A549 (cell line): ENCODE results near the gene SCN5A. TPM values are rescaled to one million over a fixed set of nuclear protein-coding genes. Genes with fewer than 3 reads are reported as not detected.

Source experiments
- ATAC-seq, 2 experiments: fragments of 200-7000 bp in 1 of 2; fragments of >200 bp in 1 of 2; cut with Nextera tagmentation in 1 of 2; cut with Tn5 transposase in 1 of 2; 3 replicates each; pipeline versions ENCODE4 v1.8.0 to v1.9.1; 2018 to 2020; ENCODE audit warnings: mild to moderate bottlenecking in 1 of 2, moderate library complexity in 1 of 2
- CTCF ChIA-PET: fragments of 300-600 bp; sonication (Branson Sonifier 250); formaldehyde crosslinking; extraction: SDS; loops from one replicate; lab custom pipeline; 2021; ENCODE audit warnings: antibody characterized with exemption, inconsistent platforms; lab: Yijun Ruan, JAX
- POLR2A ChIA-PET: fragments of 350-600 bp; formaldehyde crosslinking; extraction: SDS; loops from one replicate; lab custom pipeline; 2021; ENCODE audit warnings: antibody characterized with exemption, inconsistent platforms; lab: Yijun Ruan, JAX
- DNase-seq, 2 experiments: peaks; one replicate each; pipeline versions ENCODE4 v3.0.0 to v3.0.0-alpha.2; 2011 to 2016; ENCODE audit warnings: low read depth in 1 of 2, low spot score in 1 of 2
- FAIRE-seq: peaks from 2 replicates; lab custom pipeline; 2011; peaks lifted over from hg19 to GRCh38; lab: Jason Lieb, UNC
- H3K27ac ChIP-seq, 2 experiments: fragments of >200 bp; sonication (Bioruptor Twin); formaldehyde crosslinking; 3 replicates each; pipeline ENCODE4 v1.5.1; 2016 to 2017
- H3K4me1 ChIP-seq: fragments of >200 bp; sonication (Bioruptor Twin); formaldehyde crosslinking; 3 replicates; pipeline ENCODE4 v1.6.1; 2016
- H3K4me2 ChIP-seq: fragments of >200 bp; sonication (Bioruptor Twin); formaldehyde crosslinking; 3 replicates; pipeline ENCODE4 v1.6.1; 2016
- H3K4me3 ChIP-seq: fragments of >200 bp; sonication (Bioruptor Twin); formaldehyde crosslinking; 3 replicates; pipeline ENCODE4 v1.5.1; 2016
- H3K9me3 ChIP-seq: fragments of >200 bp; sonication (Bioruptor Twin); formaldehyde crosslinking; 3 replicates; pipeline ENCODE4 v1.6.1; 2016
- BHLHE40 ChIP-seq: IDR thresholded peaks from 2 replicates; pipeline ENCODE4 v1.6.1; 2012; ENCODE audit warnings: low read depth, low read length, inconsistent platforms
- CBX2 ChIP-seq: fragments of 200-600 bp; sonication (generic); IDR thresholded peaks from 2 replicates; pipeline ENCODE4 v1.6.1; 2016; ENCODE audit warnings: low read depth, mild to moderate bottlenecking, borderline replicate concordance
- CEBPB ChIP-seq, 2 experiments: fragments of >200 bp in 1 of 2; sonication (Bioruptor Twin) in 1 of 2; formaldehyde crosslinking in 1 of 2; IDR thresholded peaks; 2 replicates each; pipeline ENCODE4 v1.6.1; 2012 to 2016
- CTCF ChIP-seq: fragments of >200 bp; sonication (Bioruptor Twin); formaldehyde crosslinking; IDR thresholded peaks from 3 replicates; pipeline ENCODE4 v1.5.1; 2016
- FOSL2 ChIP-seq, 2 experiments: fragments of 450-650 bp in 1 of 2; fragments of >200 bp in 1 of 2; sonication (Bioruptor Twin) in 1 of 2; formaldehyde crosslinking; IDR thresholded peaks; 2 replicates each; pipeline versions ENCODE4 v1.5.0 to v1.6.1; 2016 to 2020; ENCODE audit warnings: mild to moderate bottlenecking in 1 of 2, moderate library complexity in 1 of 2
- FOXS1 ChIP-seq: fragments of 250-450 bp; sonication (Bioruptor Pico); IDR thresholded peaks from 2 replicates; pipeline ENCODE4 v1.5.0; 2020; ENCODE audit warnings: mild to moderate bottlenecking, moderate library complexity
- HEYL ChIP-seq: fragments of 250-450 bp; sonication (Bioruptor Pico); IDR thresholded peaks from 2 replicates; pipeline ENCODE4 v1.8.0; 2021; ENCODE audit warnings: mild to moderate bottlenecking, moderate library complexity
- HOXB5 ChIP-seq: fragments of 250-450 bp; sonication (Bioruptor Pico); IDR thresholded peaks from 2 replicates; pipeline ENCODE4 v1.5.0; 2020; ENCODE audit warnings: mild to moderate bottlenecking, moderate library complexity
- RARB ChIP-seq: fragments of 250-450 bp; sonication (Bioruptor Pico); IDR thresholded peaks from 2 replicates; pipeline ENCODE4 v1.8.0; 2021; ENCODE audit warnings: mild to moderate bottlenecking, moderate library complexity
- RFX5 ChIP-seq: fragments of 450-650 bp; IDR thresholded peaks from 2 replicates; pipeline ENCODE4 v1.7.1; 2014; ENCODE audit warnings: antibody characterized with exemption, mild to moderate bottlenecking, moderate library complexity
- SMC3 ChIP-seq: fragments of >200 bp; sonication (Bioruptor Twin); formaldehyde crosslinking; IDR thresholded peaks from 3 replicates; pipeline ENCODE4 v1.6.1; 2018; ENCODE audit warnings: inconsistent platforms
- TFCP2L1 ChIP-seq: fragments of 250-450 bp; sonication (Bioruptor Pico); IDR thresholded peaks from 2 replicates; pipeline ENCODE4 v1.5.0; 2021; ENCODE audit warnings: mild to moderate bottlenecking
- ZSCAN20 ChIP-seq: fragments of 250-450 bp; sonication (Bioruptor Pico); IDR thresholded peaks from 2 replicates; pipeline ENCODE4 v1.8.0; 2022; ENCODE audit warnings: mild to moderate bottlenecking, moderate library complexity
- WGBS: methylation state at CpG from one replicate; pipeline ENCODE4 v1.1.6; 2017; ENCODE audit errors: missing lambda C conversion rate; 5-methylcytosine and 5-hydroxymethylcytosine counted together
- polyA plus RNA-seq, 4 experiments: library from polyadenylated mRNA; depleted of rRNA in 3 of 4; stranded (reverse); fragments of >200 nt; fragmentation: RNase III in 1 of 4; extraction: RNeasy Plus Mini Kit Qiagen cat#74134 plus additional on column Dnase treatment in 1 of 4; gene quantifications; 2 replicates in 3 of 4; 3 replicates in 1 of 4; pipeline ENCODE4 v1.2.3, GENCODE V29; 2011 to 2017
- TF ChIP-seq, protein P1 (sequence below): fragments of 200-600 bp; sonication (generic); IDR thresholded peaks from 2 replicates; pipeline ENCODE4 v1.6.1; 2016; ENCODE audit warnings: antibody characterized with exemption, mild to moderate bottlenecking, moderate library complexity
- TF ChIP-seq, protein P2 (sequence below): fragments of >200 bp; sonication (Bioruptor Twin); formaldehyde crosslinking; IDR thresholded peaks from 2 replicates; pipeline ENCODE4 v1.6.1; 2016
- TF ChIP-seq, protein P3 (sequence below): IDR thresholded peaks from 2 replicates; pipeline ENCODE4 v1.6.1; 2012
- TF ChIP-seq, protein P4 (sequence below): fragments of 150-350 bp; IDR thresholded peaks from 2 replicates; pipeline ENCODE4 v1.6.1; 2014; ENCODE audit warnings: low read depth, mild to moderate bottlenecking, low read length
- TF ChIP-seq, protein P5 (sequence below): fragments of 450-650 bp; IDR thresholded peaks from 2 replicates; pipeline ENCODE4 v1.6.1; 2014; ENCODE audit warnings: antibody characterized with exemption

The SCN5A gene
- polyA plus RNA-seq, 2 of the 4 experiments (the other 2 are of a cell fraction), result 0.09 to 0.19 TPM

- TF ChIP-seq, protein P1, sequence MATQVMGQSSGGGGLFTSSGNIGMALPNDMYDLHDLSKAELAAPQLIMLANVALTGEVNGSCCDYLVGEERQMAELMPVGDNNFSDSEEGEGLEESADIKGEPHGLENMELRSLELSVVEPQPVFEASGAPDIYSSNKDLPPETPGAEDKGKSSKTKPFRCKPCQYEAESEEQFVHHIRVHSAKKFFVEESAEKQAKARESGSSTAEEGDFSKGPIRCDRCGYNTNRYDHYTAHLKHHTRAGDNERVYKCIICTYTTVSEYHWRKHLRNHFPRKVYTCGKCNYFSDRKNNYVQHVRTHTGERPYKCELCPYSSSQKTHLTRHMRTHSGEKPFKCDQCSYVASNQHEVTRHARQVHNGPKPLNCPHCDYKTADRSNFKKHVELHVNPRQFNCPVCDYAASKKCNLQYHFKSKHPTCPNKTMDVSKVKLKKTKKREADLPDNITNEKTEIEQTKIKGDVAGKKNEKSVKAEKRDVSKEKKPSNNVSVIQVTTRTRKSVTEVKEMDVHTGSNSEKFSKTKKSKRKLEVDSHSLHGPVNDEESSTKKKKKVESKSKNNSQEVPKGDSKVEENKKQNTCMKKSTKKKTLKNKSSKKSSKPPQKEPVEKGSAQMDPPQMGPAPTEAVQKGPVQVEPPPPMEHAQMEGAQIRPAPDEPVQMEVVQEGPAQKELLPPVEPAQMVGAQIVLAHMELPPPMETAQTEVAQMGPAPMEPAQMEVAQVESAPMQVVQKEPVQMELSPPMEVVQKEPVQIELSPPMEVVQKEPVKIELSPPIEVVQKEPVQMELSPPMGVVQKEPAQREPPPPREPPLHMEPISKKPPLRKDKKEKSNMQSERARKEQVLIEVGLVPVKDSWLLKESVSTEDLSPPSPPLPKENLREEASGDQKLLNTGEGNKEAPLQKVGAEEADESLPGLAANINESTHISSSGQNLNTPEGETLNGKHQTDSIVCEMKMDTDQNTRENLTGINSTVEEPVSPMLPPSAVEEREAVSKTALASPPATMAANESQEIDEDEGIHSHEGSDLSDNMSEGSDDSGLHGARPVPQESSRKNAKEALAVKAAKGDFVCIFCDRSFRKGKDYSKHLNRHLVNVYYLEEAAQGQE, result no peak
- TF ChIP-seq, protein P2, sequence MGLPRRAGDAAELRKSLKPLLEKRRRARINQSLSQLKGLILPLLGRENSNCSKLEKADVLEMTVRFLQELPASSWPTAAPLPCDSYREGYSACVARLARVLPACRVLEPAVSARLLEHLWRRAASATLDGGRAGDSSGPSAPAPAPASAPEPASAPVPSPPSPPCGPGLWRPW, result no peak
These were observed 106.8 kb downstream of the SCN5A start (continued) for GRCh38 chr3:38542401-38543298.

DNA sequence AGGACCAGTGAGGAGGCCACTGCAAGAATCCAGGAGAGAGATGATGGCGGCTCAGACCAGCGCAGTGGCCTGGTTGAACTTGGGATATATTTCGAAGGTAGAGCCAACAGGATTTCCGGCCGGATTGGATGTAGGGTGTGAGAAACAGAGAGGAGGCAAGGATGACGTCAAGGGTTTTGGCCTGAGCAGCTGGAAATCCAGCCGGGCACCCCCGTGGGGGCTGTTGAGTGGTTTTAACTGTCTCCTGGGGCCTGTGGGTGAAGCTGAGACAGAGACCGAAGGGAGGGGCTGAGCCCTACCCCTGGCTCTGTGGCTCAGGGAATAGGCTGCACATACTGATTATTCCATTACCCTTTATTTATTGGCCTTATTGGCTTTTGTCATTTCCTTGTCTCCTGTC is 107.7 kb downstream of the SCN5A start:
- no peak for ATAC-seq
- H3K9me3 ChIP-seq, result no peaks in the 10 kb centered on the region
- WGBS, result 83% methylated on average over 9 of the region's 9 CpGs
- CTCF ChIA-PET, result interaction anchor here (0.6 to 1.2 kb wide), 3 partner anchors 10 to 21 kb away, joined by 3 to 7 read pairs (median 3); no protein-coding TSS in a partner anchor
- no peak for FAIRE-seq
- H3K4me2 ChIP-seq, result no peak overlapping the region
- POLR2A ChIA-PET, result no interaction called here
- TF ChIP-seq HOXB5, result no peak
- no peak for TF ChIP-seq FOXS1 (CRISPR knock-in tag)
- no peak for TF ChIP-seq CBX2
- TF ChIP-seq ZSCAN20 (CRISPR knock-in tag), result no peak
- TF ChIP-seq, protein P3, sequence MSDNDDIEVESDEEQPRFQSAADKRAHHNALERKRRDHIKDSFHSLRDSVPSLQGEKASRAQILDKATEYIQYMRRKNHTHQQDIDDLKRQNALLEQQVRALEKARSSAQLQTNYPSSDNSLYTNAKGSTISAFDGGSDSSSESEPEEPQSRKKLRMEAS, result no peak
- TF ChIP-seq HEYL, result no peak
- TF ChIP-seq, protein P2, result no peak
- no peak for TF ChIP-seq RFX5
- no peak for TF ChIP-seq CEBPB (IDR thresholded peaks at IDR 0.05)
- no peaks in the 10 kb centered on the region for H3K4me1 ChIP-seq
- H3K27ac ChIP-seq, result no peak overlapping the region
- DNase-seq, result no peak
- H3K4me3 ChIP-seq, result no peak overlapping the region

GRCh38 chr3:38538773-38539353 is 110.6 kb downstream of the SCN5A start:
- 87% methylated on average over 8 of the region's 8 CpGs for WGBS
- no peak overlapping the region for H3K4me2 ChIP-seq
- no peak for ATAC-seq
- H3K9me3 ChIP-seq, result peaks cover 6% of the 10 kb centered on the region; the same call in 2 of the 3 replicates
- H3K27ac ChIP-seq, result no peak overlapping the region
- DNase-seq, result no peak
- H3K4me1 ChIP-seq, result no peaks in the 10 kb centered on the region
- H3K4me3 ChIP-seq, result no peak overlapping the region
- ChIA-PET POLR2A (no interaction called here), CTCF (interaction anchor here (1.2 to 2.7 kb wide), 3 partner anchors 17 to 461 kb away, joined by 4 to 9 read pairs (median 8); no protein-coding TSS in a partner anchor)
- no peak for FAIRE-seq
- TF ChIP-seq RARB, result no peak
- no peak for TF ChIP-seq CTCF
- TF ChIP-seq TFCP2L1 (CRISPR knock-in tag), result no peak
- TF ChIP-seq BHLHE40, result no peak
- TF ChIP-seq, protein P4, sequence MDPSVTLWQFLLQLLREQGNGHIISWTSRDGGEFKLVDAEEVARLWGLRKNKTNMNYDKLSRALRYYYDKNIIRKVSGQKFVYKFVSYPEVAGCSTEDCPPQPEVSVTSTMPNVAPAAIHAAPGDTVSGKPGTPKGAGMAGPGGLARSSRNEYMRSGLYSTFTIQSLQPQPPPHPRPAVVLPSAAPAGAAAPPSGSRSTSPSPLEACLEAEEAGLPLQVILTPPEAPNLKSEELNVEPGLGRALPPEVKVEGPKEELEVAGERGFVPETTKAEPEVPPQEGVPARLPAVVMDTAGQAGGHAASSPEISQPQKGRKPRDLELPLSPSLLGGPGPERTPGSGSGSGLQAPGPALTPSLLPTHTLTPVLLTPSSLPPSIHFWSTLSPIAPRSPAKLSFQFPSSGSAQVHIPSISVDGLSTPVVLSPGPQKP, result no peak
- TF ChIP-seq, protein P2, result no peak
- no peak for TF ChIP-seq HEYL
- TF ChIP-seq, protein P5, sequence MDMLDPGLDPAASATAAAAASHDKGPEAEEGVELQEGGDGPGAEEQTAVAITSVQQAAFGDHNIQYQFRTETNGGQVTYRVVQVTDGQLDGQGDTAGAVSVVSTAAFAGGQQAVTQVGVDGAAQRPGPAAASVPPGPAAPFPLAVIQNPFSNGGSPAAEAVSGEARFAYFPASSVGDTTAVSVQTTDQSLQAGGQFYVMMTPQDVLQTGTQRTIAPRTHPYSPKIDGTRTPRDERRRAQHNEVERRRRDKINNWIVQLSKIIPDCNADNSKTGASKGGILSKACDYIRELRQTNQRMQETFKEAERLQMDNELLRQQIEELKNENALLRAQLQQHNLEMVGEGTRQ, result no peak
- TF ChIP-seq FOSL2 (IDR thresholded peaks at IDR 0.05), result no peak
- no peak for TF ChIP-seq FOSL2 (CRISPR knock-in tag; IDR thresholded peaks at IDR 0.05)
- TF ChIP-seq, protein P1, result no peak
- TF ChIP-seq SMC3, result no peak
- TF ChIP-seq RFX5, result no peak
